HG03378 (cell line): Measurements from ENCODE around the gene EHMT2.

Source experiments
- ATAC-seq: cut with Tn5 transposase; IDR thresholded peaks from one replicate; pipeline ENCODE4 v1.9.1; 2021; ENCODE audit warnings: mild to moderate bottlenecking, moderate library complexity; ENCODE audit not compliant: unreplicated experiment

EHMT2 gene

DNA sequence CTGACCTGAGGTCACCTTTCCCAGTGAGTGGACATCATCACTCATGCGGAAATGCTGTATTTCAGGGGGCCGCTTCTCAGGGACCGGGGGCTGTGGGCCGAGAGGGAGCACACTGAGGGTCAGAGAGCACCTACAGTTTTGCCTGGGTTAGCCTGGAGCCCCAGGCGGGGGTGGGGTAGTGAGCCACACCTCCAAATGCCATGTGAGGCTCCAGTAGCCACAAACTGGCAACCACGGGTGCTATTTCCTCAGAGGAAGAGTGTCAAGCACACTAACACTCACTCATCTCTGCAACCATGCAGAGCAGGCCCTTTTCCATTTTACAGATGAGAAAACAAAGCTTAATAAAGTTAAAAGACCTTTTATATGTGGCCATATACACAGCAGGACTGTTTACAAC, 4.7 kb downstream of the EHMT2 start:
- no peak for ATAC-seq

- no peak for ATAC-seq
Observed at GRCh38 chr6:31889331-31889972, 8.0 kb downstream of the EHMT2 start.

DNA sequence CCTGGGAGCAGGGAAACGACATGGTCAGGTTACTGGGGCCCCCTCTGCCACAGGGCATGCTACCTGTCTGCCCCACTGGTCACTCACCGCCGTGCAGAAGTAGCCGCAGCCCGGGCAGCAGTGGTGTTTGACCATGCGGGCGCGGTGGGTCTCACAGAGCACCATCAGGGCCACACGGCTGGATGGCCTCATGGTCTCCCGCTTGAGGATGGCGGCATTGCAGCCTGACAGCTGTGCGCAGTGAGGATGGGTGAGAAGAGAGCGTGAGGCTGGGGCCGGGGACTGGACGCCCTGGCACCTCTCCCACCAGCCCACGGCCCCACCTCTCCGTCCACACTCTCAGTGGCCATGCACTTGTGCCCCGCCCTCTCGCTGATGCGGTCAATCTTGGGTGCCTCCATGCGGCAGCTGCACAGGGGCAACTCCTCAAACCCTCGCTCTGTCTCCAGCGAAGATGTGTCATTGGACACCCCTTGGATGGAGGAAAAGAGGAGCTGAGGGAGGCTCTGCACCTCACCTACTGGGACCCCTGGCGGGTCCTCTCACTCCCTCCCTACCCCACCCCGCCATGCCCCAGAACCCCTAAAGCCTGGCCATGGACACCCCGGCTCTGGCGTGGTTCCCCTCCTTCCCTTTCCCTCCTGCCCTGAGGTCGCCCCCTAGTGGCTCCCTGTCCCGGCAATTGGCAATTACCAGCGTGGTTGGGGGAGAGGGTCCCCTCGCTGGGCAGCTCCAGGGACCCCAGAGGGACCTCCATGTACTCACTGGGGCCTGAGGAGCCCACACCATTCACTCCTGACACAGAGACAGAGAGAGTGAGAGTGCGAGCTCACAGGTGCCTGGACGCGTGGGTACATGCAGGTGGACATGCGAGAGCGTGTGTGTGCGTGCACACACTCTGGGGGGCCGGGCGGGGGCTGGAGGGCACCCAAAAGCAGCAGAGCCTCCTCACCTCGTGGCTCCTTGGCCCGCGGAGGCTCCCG, 8.9 kb downstream of the EHMT2 start:
- no peak for ATAC-seq

GRCh38 chr6:31887173-31888007, 10.1 kb downstream of the EHMT2 start:
- no peak for ATAC-seq

GRCh38 chr6:31886541-31886991, 10.9 kb downstream of the EHMT2 start:
- no peak for ATAC-seq

DNA sequence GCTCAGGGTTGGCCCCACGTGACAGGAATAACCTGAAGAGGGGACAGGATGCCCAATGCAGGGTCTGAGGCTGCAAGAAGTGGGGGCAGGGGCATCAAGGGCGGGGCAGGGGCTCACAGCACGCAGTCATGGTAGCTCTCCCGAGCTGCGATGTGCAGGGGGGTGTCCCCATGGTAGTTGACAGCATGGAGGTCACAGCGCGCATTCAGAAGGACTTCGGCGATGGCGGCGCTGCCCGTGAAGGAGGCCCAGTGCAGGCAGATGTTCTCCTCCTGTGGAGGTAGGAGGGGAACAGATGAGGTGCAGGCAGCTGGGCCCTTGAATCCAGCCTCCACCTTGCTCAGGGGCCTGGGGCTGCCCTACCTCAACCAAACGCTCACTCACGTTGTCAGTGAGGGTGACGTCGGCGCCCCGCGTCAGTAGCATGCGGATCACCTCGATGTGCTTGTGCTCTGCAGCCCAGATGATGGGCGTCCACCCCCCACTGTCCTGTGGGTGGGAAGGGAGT, 12.9 kb downstream of the EHMT2 start:
- ATAC-seq, result no peak

- ATAC-seq, result no peak
Observed at GRCh38 chr6:31883676-31884075, 13.8 kb downstream of the EHMT2 start.

DNA sequence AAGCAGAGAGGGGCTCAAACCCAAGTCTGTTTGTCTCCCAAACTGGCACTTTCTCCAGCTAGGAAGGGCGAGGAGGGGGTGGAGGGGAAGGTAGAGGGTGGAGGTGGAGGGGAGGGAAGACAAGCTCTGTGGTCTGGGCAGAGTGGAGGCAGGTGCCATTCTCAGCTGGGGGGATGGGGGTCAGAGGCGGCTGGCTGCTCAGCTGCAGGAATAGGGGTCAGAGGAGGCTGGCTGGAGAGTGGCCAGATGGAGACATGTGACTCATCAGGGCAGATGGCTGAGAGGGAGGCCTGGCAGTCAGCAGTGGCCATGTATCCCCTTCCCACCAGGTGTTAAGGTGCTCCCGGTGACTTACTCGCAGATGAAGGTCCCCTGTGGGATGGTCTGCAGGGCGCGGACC, 15.2 kb downstream of the EHMT2 start:
- no peak for ATAC-seq

- ATAC-seq, result no peak
Observed at GRCh38 chr6:31881136-31881859, 16.2 kb downstream of the EHMT2 start.

DNA sequence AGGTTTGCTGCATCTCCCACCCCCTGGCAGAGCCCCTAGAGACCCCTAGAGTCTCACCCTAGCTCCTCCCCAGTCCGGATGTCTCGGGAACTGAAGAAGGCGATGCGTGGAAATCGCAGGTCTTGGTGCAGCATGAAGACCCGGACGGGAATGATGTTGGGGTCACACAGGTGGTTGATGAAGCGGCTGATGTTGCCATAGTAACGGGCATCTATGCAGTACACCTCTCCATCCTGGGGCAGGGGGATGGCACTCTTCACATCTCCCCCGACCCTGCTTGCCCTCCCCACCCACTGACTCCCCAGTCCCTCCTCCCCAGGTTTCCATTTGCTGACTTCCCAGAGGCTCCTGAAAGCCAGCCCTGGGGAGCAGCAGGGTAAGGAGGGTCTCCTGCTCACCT, 16.9 kb downstream of the EHMT2 start:
- ATAC-seq, result no peak

- no peak for ATAC-seq
Observed at GRCh38 chr6:31879901-31880300, 17.6 kb downstream of the EHMT2 start.

DNA sequence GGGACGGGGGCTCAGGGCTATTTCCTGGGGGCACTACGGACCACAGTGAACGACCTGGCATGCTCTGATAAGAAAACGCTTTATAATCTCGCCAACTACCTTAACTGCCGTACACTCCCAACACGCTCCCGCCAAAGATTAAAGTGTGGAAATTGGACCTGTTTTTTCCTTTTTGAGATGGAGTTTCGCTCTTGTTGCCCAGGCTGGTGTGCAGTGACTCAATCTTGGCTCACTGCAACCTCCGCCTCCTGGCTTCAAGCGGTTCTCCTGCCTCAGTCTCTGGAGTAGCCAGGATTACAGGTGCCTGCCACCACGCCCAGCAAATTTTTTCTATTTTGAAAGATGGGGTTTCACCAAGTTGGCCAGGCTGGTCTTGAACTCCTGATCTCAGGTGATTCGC, 18.4 kb downstream of the EHMT2 start:
- no peak for ATAC-seq

DNA sequence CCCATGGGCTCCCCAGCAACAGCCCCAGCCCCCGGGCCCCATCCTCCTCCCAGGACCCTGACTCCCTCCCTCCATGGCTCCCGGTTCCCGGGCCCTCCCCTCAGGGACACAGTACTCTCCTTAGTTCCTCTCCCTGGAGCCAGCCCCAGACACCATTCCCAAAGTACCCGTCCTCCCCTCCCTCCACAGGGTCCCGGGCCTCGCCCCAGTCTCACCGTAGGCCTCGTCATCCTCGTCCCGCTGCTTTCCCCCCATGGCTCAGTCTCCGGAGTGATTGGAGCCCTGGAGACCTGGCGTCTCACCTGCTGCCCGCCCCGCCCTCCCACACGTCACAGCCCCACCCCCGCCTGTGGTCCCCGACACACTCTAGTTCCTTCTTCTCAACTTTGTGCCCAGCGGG, 18.8 kb downstream of the EHMT2 start, which contains the start of gene SLC44A4:
SLC44A4 (minus strand) TSS at position 272 of the 400 bp plus-strand sequence; CDS start at position 255, 17 bp downstream.
- no peak for ATAC-seq

DNA sequence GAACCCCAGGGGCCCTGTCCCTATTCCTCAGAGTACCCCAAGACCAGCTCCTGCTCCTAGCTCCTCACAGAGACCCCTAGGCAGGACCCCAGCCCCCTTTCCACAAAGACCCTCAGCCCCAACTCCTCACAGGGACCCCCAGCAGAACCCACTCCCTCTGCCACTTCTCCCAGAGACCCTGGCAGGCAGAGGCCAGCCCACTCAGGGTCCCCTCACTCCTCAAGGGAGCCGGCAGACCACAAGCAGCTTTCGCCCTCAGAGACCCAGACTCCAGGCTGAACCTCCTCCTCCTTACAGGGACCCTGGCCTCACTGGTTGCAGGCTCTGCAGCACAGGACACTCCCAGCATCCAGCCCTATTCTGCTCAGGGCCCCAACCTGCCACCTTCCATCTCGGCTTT, 19.3 kb downstream of the EHMT2 start:
- no peak for ATAC-seq

- no peak for ATAC-seq
Observed at GRCh38 chr6:31877651-31878161, 19.8 kb downstream of the EHMT2 start.

GRCh38 chr6:31877125-31877650, 20.3 kb downstream of the EHMT2 start:
- ATAC-seq, result no peak

GRCh38 chr6:31876357-31876756, 21.1 kb downstream of the EHMT2 start:
- ATAC-seq, result no peak

DNA sequence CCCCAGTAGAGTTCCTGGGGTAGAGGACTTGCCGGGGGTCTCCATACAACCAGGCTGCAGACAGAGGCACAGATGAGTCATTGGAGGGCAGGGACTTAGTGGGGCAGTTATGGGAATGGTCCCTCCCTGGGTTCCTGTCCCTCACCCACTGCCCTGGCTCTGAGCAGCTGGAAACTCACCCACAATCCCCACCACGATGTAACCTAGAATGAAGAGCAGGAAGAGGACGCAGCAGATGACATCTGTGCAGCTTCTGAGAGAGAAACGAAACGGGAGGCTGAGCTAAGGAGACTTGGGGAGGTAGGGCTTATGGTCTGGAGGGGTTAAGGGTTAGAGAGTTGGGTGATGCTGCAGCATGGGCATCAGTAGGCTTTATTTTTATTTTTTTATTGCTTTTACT, 21.6 kb downstream of the EHMT2 start:
- ATAC-seq, result no peak

DNA sequence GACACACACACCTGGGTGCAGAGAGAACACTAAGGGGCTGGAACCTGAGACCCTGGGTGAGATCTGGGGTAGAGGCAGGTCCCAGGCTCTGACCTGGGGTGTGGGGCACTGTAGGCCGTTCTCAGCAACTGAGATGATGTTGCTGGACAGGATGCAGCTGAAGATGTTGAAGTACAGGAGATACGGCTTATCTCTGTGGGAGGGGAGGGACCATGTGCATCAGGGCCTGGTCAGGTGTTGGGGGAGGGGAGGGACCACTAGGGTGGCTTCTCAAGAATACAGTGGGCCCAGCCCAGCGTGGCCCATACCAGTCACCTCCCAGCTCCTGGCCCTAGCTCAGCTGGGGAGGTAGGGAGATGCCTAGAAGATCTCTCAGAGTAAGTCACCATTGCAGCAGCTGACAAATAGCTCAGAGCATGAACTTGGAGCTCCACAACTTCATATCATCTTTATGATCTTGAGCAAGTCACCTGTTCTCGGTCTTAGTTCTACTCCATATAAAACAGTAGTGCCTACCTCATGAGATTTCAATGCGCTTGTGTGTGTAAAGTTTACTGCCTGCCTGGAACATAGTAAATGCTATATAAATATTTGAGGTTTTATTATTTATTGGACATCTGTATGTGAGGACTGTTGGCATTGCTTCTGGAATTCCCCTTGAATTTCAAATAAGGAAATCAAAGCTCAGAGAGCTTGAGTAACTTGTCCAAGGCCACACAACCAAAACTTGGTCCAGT, 22.5 kb downstream of the EHMT2 start:
- ATAC-seq, result no peak
